ENCODE results near the gene DNASE1L1.

Gene DNASE1L1

DNA sequence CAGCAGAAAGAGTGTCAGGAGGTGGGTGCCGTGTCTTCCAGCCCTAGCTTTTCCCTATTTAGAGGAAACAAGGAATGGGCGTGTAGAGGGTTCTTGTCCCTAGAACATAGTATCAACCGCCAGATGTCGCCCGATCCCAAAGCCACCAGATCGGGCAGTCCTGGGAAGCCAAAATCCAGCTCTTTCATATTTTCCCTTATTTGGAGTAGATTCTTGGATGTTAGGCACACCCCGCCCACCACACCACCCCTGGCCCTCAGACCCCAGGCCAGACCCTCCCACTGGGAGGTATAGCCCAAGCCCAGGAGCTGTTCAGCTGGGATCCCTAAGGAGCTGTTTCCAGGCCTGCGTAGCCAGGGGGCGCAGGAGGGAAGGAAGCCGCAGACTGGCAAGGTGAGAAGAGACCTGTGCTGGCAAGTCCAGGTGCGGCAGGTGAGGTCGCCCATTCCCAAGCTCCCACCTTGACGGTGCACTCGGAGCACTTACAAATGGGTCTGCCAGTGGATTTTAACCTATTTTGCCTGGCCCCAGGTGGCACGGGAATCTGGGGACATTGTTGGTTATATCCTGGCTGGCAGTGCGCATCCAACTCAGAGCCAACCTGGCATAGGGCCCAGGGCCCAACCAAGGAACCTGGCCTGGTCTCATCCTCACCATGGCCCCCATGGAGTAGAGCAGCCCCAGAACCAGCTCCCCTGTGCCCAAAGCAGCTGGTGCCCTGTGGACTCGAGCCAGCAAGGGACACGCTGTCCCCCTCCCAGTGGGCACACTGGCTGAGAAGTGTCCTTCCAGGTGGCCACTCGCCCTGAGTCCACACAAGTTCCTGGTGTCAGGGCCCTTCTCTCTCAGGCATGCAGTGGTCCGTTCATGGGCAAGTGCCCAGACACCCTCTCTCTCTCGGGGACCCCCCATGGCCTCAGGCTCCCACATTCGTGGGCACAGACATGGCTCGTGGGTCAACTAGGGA is 35.4 kb downstream of the DNASE1L1 start:
- peaks cover 0 to 11% of the 10 kb centered on the region in 2 experiments; a peak in 1 of 3 replicates for H3K36me3 ChIP-seq (ENCODE audit: control insufficient read depth in 2 of 2, insufficient read depth in 1 of 2, low read length in 2 of 2)
- POLR2A ChIA-PET = interaction anchor here (0.8 to 2.4 kb wide), 11 partner anchors 8 to 168 kb away, joined by 3 to 19 read pairs (median 4); partner anchors contain the start of genes DNASE1L1, LAGE3, RPL10 and SLC10A3
- CTCF ChIA-PET = interaction anchor here (0.6 to 3.8 kb wide), 23 partner anchors 9 to 360 kb away, joined by 3 to 29 read pairs (median 3); partner anchors contain the start of gene UBL4A
- peak overlapping the region; percentile 42 for H3K4me3 ChIP-seq (ENCODE audit: low read depth, low read length)
- peak overlapping the region; percentile 55 for H3K27ac ChIP-seq (ENCODE audit: extremely low read depth, low read depth, low read length)
- H3K9me3 ChIP-seq (ENCODE audit: control insufficient read depth, insufficient read depth, low read depth, low read length) = no peaks in the 10 kb centered on the region
- H3K4me1 ChIP-seq (ENCODE audit: control insufficient read depth, insufficient read depth, low read length) = peaks cover 18% of the 10 kb centered on the region
- no peak for TF ChIP-seq SALL2 (tag by site-specific recombination; IDR thresholded peaks at IDR 0.05; ENCODE audit: borderline replicate concordance)
- peak; percentile 91 for TF ChIP-seq ZEB2 (tag by site-specific recombination; IDR thresholded peaks at IDR 0.05)
- peak; percentile 39 for TF ChIP-seq ZNF335 (tag by site-specific recombination; conservative IDR thresholded peaks at IDR 0.05)
- TF ChIP-seq ZNF302 (tag by site-specific recombination; IDR thresholded peaks at IDR 0.05; ENCODE audit: low read depth) = no peak
- TF ChIP-seq ZFP37 (tag by site-specific recombination; IDR thresholded peaks at IDR 0.05) = no peak
- no peak for TF ChIP-seq ZNF776 (tag by site-specific recombination; IDR thresholded peaks at IDR 0.05; ENCODE audit: borderline replicate concordance)
- TF ChIP-seq ZNF423 (tag by site-specific recombination; IDR thresholded peaks at IDR 0.05) = peak; percentile 63; the same call in 1 of the 2 replicates
- TF ChIP-seq, protein P1, sequence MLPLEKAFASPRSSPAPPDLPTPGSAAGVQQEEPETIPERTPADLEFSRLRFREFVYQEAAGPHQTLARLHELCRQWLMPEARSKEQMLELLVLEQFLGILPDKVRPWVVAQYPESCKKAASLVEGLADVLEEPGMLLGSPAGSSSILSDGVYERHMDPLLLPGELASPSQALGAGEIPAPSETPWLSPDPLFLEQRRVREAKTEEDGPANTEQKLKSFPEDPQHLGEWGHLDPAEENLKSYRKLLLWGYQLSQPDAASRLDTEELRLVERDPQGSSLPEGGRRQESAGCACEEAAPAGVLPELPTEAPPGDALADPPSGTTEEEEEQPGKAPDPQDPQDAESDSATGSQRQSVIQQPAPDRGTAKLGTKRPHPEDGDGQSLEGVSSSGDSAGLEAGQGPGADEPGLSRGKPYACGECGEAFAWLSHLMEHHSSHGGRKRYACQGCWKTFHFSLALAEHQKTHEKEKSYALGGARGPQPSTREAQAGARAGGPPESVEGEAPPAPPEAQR (tag by site-specific recombination; IDR thresholded peaks at IDR 0.05) = no peak
- no peak for TF ChIP-seq ZNF24 (tag by site-specific recombination; IDR thresholded peaks at IDR 0.05)
- TF ChIP-seq MZF1 (tag by site-specific recombination; IDR thresholded peaks at IDR 0.05; ENCODE audit: borderline replicate concordance) = no peak
- TF ChIP-seq OSR2 (tag by site-specific recombination; IDR thresholded peaks at IDR 0.05) = peak; percentile 33
- 0 out of 2 replicates have a peak, but pooled peaks have one; percentile 17 for TF ChIP-seq ZNF2 (tag by site-specific recombination; IDR thresholded peaks at IDR 0.05)
- TF ChIP-seq ZNF214 (tag by site-specific recombination; IDR thresholded peaks at IDR 0.05; ENCODE audit: borderline replicate concordance) = no peak
- TF ChIP-seq GLIS1 (tag by site-specific recombination; IDR thresholded peaks at IDR 0.05) = peak; percentile 47
- TF ChIP-seq ZBTB20 (tag by site-specific recombination; IDR thresholded peaks at IDR 0.05) = peak; percentile 65; the same call in 1 of the 2 replicates
- TF ChIP-seq ZNF169 (tag by site-specific recombination; IDR thresholded peaks at IDR 0.05) = no peak
- peak; percentile 49; the same call in 1 of the 2 replicates for TF ChIP-seq ZBTB48 (tag by site-specific recombination; IDR thresholded peaks at IDR 0.05)
- TF ChIP-seq ZNF433 (tag by site-specific recombination; IDR thresholded peaks at IDR 0.05; ENCODE audit: low read depth) = no peak
- peak; percentile 31; the same call in 1 of the 2 replicates for TF ChIP-seq ZNF600 (tag by site-specific recombination; IDR thresholded peaks at IDR 0.05)
- peak; percentile 56; the same call in 1 of the 2 replicates for TF ChIP-seq ZNF707 (tag by site-specific recombination; IDR thresholded peaks at IDR 0.05)
- TF ChIP-seq ZFP41 (tag by site-specific recombination; IDR thresholded peaks at IDR 0.05; ENCODE audit: borderline replicate concordance) = no peak
- TF ChIP-seq OVOL3 (tag by site-specific recombination; IDR thresholded peaks at IDR 0.05) = no peak
- TF ChIP-seq, protein P2, sequence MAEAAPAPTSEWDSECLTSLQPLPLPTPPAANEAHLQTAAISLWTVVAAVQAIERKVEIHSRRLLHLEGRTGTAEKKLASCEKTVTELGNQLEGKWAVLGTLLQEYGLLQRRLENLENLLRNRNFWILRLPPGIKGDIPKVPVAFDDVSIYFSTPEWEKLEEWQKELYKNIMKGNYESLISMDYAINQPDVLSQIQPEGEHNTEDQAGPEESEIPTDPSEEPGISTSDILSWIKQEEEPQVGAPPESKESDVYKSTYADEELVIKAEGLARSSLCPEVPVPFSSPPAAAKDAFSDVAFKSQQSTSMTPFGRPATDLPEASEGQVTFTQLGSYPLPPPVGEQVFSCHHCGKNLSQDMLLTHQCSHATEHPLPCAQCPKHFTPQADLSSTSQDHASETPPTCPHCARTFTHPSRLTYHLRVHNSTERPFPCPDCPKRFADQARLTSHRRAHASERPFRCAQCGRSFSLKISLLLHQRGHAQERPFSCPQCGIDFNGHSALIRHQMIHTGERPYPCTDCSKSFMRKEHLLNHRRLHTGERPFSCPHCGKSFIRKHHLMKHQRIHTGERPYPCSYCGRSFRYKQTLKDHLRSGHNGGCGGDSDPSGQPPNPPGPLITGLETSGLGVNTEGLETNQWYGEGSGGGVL (tag by site-specific recombination; IDR thresholded peaks at IDR 0.05) = no peak
- no peak for TF ChIP-seq ZNF16 (tag by site-specific recombination; IDR thresholded peaks at IDR 0.05; ENCODE audit: low read depth)
- TF ChIP-seq, protein P3, sequence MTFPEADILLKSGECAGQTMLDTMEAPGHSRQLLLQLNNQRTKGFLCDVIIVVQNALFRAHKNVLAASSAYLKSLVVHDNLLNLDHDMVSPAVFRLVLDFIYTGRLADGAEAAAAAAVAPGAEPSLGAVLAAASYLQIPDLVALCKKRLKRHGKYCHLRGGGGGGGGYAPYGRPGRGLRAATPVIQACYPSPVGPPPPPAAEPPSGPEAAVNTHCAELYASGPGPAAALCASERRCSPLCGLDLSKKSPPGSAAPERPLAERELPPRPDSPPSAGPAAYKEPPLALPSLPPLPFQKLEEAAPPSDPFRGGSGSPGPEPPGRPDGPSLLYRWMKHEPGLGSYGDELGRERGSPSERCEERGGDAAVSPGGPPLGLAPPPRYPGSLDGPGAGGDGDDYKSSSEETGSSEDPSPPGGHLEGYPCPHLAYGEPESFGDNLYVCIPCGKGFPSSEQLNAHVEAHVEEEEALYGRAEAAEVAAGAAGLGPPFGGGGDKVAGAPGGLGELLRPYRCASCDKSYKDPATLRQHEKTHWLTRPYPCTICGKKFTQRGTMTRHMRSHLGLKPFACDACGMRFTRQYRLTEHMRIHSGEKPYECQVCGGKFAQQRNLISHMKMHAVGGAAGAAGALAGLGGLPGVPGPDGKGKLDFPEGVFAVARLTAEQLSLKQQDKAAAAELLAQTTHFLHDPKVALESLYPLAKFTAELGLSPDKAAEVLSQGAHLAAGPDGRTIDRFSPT (tag by site-specific recombination; IDR thresholded peaks at IDR 0.05) = peak; percentile 78; the same call in 1 of the 2 replicates
- TF ChIP-seq, protein P4, sequence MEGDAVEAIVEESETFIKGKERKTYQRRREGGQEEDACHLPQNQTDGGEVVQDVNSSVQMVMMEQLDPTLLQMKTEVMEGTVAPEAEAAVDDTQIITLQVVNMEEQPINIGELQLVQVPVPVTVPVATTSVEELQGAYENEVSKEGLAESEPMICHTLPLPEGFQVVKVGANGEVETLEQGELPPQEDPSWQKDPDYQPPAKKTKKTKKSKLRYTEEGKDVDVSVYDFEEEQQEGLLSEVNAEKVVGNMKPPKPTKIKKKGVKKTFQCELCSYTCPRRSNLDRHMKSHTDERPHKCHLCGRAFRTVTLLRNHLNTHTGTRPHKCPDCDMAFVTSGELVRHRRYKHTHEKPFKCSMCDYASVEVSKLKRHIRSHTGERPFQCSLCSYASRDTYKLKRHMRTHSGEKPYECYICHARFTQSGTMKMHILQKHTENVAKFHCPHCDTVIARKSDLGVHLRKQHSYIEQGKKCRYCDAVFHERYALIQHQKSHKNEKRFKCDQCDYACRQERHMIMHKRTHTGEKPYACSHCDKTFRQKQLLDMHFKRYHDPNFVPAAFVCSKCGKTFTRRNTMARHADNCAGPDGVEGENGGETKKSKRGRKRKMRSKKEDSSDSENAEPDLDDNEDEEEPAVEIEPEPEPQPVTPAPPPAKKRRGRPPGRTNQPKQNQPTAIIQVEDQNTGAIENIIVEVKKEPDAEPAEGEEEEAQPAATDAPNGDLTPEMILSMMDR (tag by site-specific recombination; IDR thresholded peaks at IDR 0.05) = peak; percentile 45; the same call in 1 of the 2 replicates
- 0 out of 2 replicates have a peak, but pooled peaks have one; percentile 34 for TF ChIP-seq KLF9 (tag by site-specific recombination; IDR thresholded peaks at IDR 0.05; ENCODE audit: low read depth)
- TF ChIP-seq SP2 (tag by site-specific recombination; IDR thresholded peaks at IDR 0.05) = peak; percentile 58
- peak; percentile 80 for TF ChIP-seq IKZF3 (tag by site-specific recombination; IDR thresholded peaks at IDR 0.05)

Measured in HEK293 (cell line).